RWPE2 (cell line): Measurements from ENCODE around the gene ANKRD34B.

Experiments
- ATAC-seq: fragments of 200-7000 bp; cut with Tn5 transposase; 3 replicates; pipeline ENCODE4 v1.9.1; 2021; ENCODE audit warnings: low read depth
- DNase-seq: peaks from one replicate; pipeline ENCODE4 v3.0.0-alpha.2; 2020; ENCODE audit warnings: low spot score
- H3K27ac ChIP-seq: fragments of 450-650 bp; 2 replicates; pipeline ENCODE4 v1.5.1; 2017; ENCODE audit warnings: mild to moderate bottlenecking; ENCODE audit not compliant: poor library complexity, severe bottlenecking
- H3K27me3 ChIP-seq: fragments of 250-450 bp; sonication (Bioruptor Pico); 2 replicates; pipeline ENCODE4 v1.5.1; 2021; ENCODE audit warnings: mild to moderate bottlenecking, moderate library complexity; ENCODE audit not compliant: insufficient read depth, poor library complexity, severe bottlenecking
- H3K36me3 ChIP-seq: fragments of 250-450 bp; sonication (Bioruptor Pico); 2 replicates; pipeline ENCODE4 v1.5.1; 2020; ENCODE audit warnings: low read depth, mild to moderate bottlenecking, moderate library complexity
- H3K4me1 ChIP-seq: fragments of 250-450 bp; sonication (Bioruptor Pico); 2 replicates; pipeline ENCODE4 v1.5.1; 2021; ENCODE audit warnings: mild to moderate bottlenecking, moderate library complexity; ENCODE audit not compliant: insufficient read depth, poor library complexity, severe bottlenecking
- H3K4me3 ChIP-seq: fragments of 250-450 bp; sonication (Bioruptor Pico); 2 replicates; pipeline ENCODE4 v1.5.1; 2021; ENCODE audit warnings: mild to moderate bottlenecking, moderate library complexity; ENCODE audit not compliant: severe bottlenecking
- H3K9me3 ChIP-seq: fragments of 250-450 bp; sonication (Bioruptor Pico); 2 replicates; pipeline ENCODE4 v1.5.1; 2021; ENCODE audit warnings: mild to moderate bottlenecking, moderate library complexity; ENCODE audit not compliant: severe bottlenecking
- CTCF ChIP-seq: fragments of 450-650 bp; IDR thresholded peaks from one replicate; pipeline ENCODE4 v1.5.1; 2017; ENCODE audit warnings: mild to moderate bottlenecking, moderate library complexity; ENCODE audit not compliant: poor library complexity, severe bottlenecking

ANKRD34B gene

GRCh38 chr5:80577707-80578106 lies 7.6 kb upstream of the ANKRD34B start:
- Histone ChIP-seq H3K36me3 (no peaks in the 10 kb centered on the region), H3K4me1 (no peaks in the 10 kb centered on the region), H3K27ac (no peak overlapping the region), H3K4me3 (no peak overlapping the region), H3K9me3 (no peaks in the 10 kb centered on the region), H3K27me3 (no peaks in the 10 kb centered on the region)
- no peak for TF ChIP-seq CTCF
- ATAC-seq, result peak; percentile 46; the same call in 1 of the 3 replicates
- DNase-seq, result no peak

GRCh38 chr5:80576383-80576782 lies 6.3 kb upstream of the ANKRD34B start:
- H3K36me3 ChIP-seq, result no peaks in the 10 kb centered on the region
- H3K27me3 ChIP-seq, result no peaks in the 10 kb centered on the region
- no peaks in the 10 kb centered on the region for H3K4me1 ChIP-seq
- no peak for DNase-seq
- no peak for TF ChIP-seq CTCF
- H3K4me3 ChIP-seq, result no peak overlapping the region
- no peaks in the 10 kb centered on the region for H3K9me3 ChIP-seq
- H3K27ac ChIP-seq, result no peak overlapping the region
- ATAC-seq, result no peak

- TF ChIP-seq CTCF, result no peak
- Histone ChIP-seq H3K27ac (no peak overlapping the region), H3K36me3 (no peaks in the 10 kb centered on the region), H3K9me3 (no peaks in the 10 kb centered on the region), H3K4me3 (no peak overlapping the region), H3K4me1 (no peaks in the 10 kb centered on the region), H3K27me3 (peaks cover 33% of the 10 kb centered on the region)
- DNase-seq (no peak), ATAC-seq (no peak)
These were observed 3.0 kb upstream of the ANKRD34B start for GRCh38 chr5:80573062-80573461.

- Histone ChIP-seq H3K27me3 (peaks cover 60% of the 10 kb centered on the region), H3K36me3 (no peaks in the 10 kb centered on the region)
These were observed 757 bp downstream of the ANKRD34B start for GRCh38 chr5:80569086-80569960.

More at GRCh38 chr5:80569086-80569960, 757 bp downstream of the ANKRD34B start:
- H3K4me1 ChIP-seq, result no peaks in the 10 kb centered on the region
- DNase-seq, result no peak
- no peaks in the 10 kb centered on the region for H3K9me3 ChIP-seq
- no peak for ATAC-seq
- peak overlapping the region; percentile 24 for H3K4me3 ChIP-seq
- no peak for TF ChIP-seq CTCF
- no peak overlapping the region for H3K27ac ChIP-seq
